Measurements from ENCODE around the gene PNO1.

The PNO1 gene

DNA sequence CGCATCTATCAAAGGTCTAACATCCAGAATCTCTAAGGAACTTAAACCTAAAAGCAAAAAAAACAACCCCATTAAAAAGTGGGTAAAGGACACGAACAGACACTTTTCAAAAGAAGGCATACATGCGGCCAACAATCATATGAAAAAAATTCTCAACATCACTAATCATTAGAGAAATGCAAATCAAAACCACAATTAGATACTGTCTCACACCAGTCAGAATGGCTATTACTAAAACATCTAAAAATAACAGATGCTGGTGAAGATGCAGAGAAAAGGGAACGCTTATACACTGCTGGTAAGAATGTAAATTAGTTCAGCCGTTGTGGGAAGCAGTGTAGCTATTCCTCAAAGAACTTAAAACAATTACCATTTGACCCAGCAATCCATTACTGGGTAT, 56.7 kb downstream of the PNO1 start:
- Histone ChIP-seq H2BK5ac (ENCODE audit: low read depth, low read length, poor library complexity) (no peak overlapping the region), H3K9me3 (ENCODE audit: insufficient read depth, low read depth, low read length) (peaks cover 2% of the 10 kb centered on the region), H4K91ac (ENCODE audit: low read depth, low read length) (no peak overlapping the region), H2AK5ac (ENCODE audit: low read length) (no peak overlapping the region), H3K4me3 (ENCODE audit: low read depth, low read length) (no peak overlapping the region), H3K4ac (ENCODE audit: low read depth, low read length) (no peak overlapping the region), H3K36me3 (ENCODE audit: control insufficient read depth in 1 of 2, insufficient read depth in 2 of 2, low read length in 2 of 2) (no peaks in the 10 kb centered on the region), H3K27ac (ENCODE audit: low read depth, low read length) (no peak overlapping the region), H2BK12ac (ENCODE audit: low read length) (no peak overlapping the region), H3K4me1 (ENCODE audit: control insufficient read depth in 1 of 2, insufficient read depth in 2 of 2, low read length in 2 of 2) (no peaks in the 10 kb centered on the region), H3K23ac (ENCODE audit: low read length) (no peak overlapping the region), H3K79me2 (ENCODE audit: control insufficient read depth, insufficient read depth, low read length, poor library complexity) (peaks cover 2% of the 10 kb centered on the region), H4K12ac (ENCODE audit: low read depth, low read length) (no peak overlapping the region), H2AFZ (ENCODE audit: insufficient read depth, low read length, poor library complexity) (no peak overlapping the region), H3K9ac (ENCODE audit: low read length) (no peak overlapping the region), H3K27me3 (ENCODE audit: insufficient read depth, low read length) (no peaks in the 10 kb centered on the region), H3K79me1 (ENCODE audit: low read length) (no peaks in the 10 kb centered on the region), H2BK120ac (ENCODE audit: insufficient read depth, low read length, poor library complexity) (no peak overlapping the region), H3K4me2 (ENCODE audit: low read length) (no peak overlapping the region), H4K8ac (ENCODE audit: low read depth, low read length) (no peak overlapping the region), H3K18ac (ENCODE audit: low read length) (no peak overlapping the region), H3K14ac (ENCODE audit: low read length) (no peak overlapping the region)
- no peak for DNase-seq
- no CpG with 5 or more reads among the region's 5 CpGs for WGBS (ENCODE audit: extremely low coverage, insufficient coverage, insufficient read length)

DNA sequence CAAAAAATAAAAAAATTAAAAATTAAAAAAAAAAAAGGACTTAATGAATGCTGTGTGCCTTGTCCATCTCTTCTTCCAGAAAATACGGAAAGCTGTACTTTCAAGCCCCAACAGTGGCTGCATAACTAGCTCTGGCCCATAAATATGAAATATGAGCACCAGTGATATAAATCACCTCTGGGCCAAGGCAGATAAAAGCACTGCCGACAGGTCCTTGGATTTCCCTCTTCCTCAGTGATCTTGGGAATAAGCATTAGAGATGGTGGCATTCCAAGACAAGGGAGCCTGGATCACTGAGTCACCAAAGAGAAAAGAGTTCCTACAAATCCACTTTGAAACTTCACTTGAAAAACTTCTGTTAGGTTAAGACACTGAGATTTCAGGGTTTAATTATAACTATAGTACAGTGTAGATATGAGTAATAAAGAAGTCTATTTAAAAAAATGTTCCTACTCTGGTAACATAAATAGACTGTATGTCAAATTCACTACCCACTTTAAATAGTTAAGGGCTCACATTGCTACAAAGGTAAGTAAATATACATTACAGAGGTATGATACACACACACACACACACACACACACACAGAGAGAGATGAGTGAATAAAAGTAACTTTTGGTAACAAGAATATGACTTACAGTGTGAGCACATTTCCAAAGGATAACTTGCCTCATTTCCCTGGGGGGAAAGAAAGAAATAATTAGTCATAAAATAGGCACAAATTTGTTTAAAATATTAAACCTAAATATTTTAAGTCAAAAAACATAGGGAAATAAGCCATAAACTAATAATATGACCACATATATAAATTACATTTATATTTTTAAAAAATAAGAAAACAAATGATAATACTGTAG, 59.0 kb downstream of the PNO1 start:
- Histone ChIP-seq H4K12ac (ENCODE audit: low read depth, low read length) (no peak overlapping the region), H3K27me3 (ENCODE audit: insufficient read depth, low read length) (no peaks in the 10 kb centered on the region), H3K4me3 (ENCODE audit: low read depth, low read length) (no peak overlapping the region), H2BK120ac (ENCODE audit: insufficient read depth, low read length, poor library complexity) (no peak overlapping the region), H3K4me2 (ENCODE audit: low read length) (no peak overlapping the region), H3K9me3 (ENCODE audit: insufficient read depth, low read depth, low read length) (no peaks in the 10 kb centered on the region), H3K27ac (ENCODE audit: low read depth, low read length) (no peak overlapping the region), H3K23ac (ENCODE audit: low read length) (no peak overlapping the region), H3K36me3 (ENCODE audit: control insufficient read depth in 1 of 2, insufficient read depth in 2 of 2, low read length in 2 of 2) (peaks cover 0 to 2% of the 10 kb centered on the region in 2 experiments), H3K9ac (ENCODE audit: low read length) (no peak overlapping the region), H2BK5ac (ENCODE audit: low read depth, low read length, poor library complexity) (no peak overlapping the region), H2AK5ac (ENCODE audit: low read length) (no peak overlapping the region), H4K8ac (ENCODE audit: low read depth, low read length) (no peak overlapping the region), H3K79me2 (ENCODE audit: control insufficient read depth, insufficient read depth, low read length, poor library complexity) (peaks cover 5% of the 10 kb centered on the region), H3K4ac (ENCODE audit: low read depth, low read length) (peak overlapping the region; percentile 69), H4K91ac (ENCODE audit: low read depth, low read length) (no peak overlapping the region), H3K79me1 (ENCODE audit: low read length) (no peaks in the 10 kb centered on the region), H3K14ac (ENCODE audit: low read length) (no peak overlapping the region), H3K4me1 (ENCODE audit: control insufficient read depth in 1 of 2, insufficient read depth in 2 of 2, low read length in 2 of 2) (no peaks in the 10 kb centered on the region), H3K18ac (ENCODE audit: low read length) (no peak overlapping the region), H2BK12ac (ENCODE audit: low read length) (no peak overlapping the region), H2AFZ (ENCODE audit: insufficient read depth, low read length, poor library complexity) (no peak overlapping the region)
- DNase-seq = no peak
- WGBS (ENCODE audit: extremely low coverage, insufficient coverage, insufficient read length) = no CpG with 5 or more reads among the region's 2 CpGs

DNA sequence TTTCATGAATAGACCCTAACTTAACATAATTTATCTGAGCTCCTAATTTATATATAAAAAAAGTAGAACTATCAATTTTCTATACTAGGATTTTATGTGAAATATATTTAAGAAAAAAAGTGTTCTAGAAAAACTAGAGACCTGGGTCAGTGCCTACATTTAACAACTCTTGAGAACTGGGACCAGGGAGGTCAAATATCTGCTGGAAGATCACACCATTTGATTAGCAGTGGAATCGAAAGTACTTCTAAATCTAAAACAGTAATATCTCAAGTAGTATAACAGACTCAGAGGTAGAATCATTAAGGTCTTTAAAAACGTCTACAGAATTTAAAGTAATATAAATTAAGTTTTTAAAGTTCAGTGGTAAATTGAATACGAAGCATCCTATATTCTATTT, 60.0 kb downstream of the PNO1 start:
- H3K79me2 ChIP-seq (ENCODE audit: control insufficient read depth, insufficient read depth, low read length, poor library complexity) = peaks cover 5% of the 10 kb centered on the region
- no peak overlapping the region for H3K4ac ChIP-seq (ENCODE audit: low read depth, low read length)
- no peak overlapping the region for H4K12ac ChIP-seq (ENCODE audit: low read depth, low read length)
- no peak overlapping the region for H3K4me3 ChIP-seq (ENCODE audit: low read depth, low read length)
- no peak overlapping the region for H2BK5ac ChIP-seq (ENCODE audit: low read depth, low read length, poor library complexity)
- no peak for DNase-seq
- no peak overlapping the region for H2AFZ ChIP-seq (ENCODE audit: insufficient read depth, low read length, poor library complexity)
- H3K36me3 ChIP-seq (ENCODE audit: control insufficient read depth in 1 of 2, insufficient read depth in 2 of 2, low read length in 2 of 2) = peaks cover 0 to 2% of the 10 kb centered on the region in 2 experiments
- H3K4me2 ChIP-seq (ENCODE audit: low read length) = no peak overlapping the region
- H3K27ac ChIP-seq (ENCODE audit: low read depth, low read length) = no peak overlapping the region
- no peak overlapping the region for H2AK5ac ChIP-seq (ENCODE audit: low read length)
- H3K14ac ChIP-seq (ENCODE audit: low read length) = no peak overlapping the region
- no peak overlapping the region for H3K9ac ChIP-seq (ENCODE audit: low read length)
- no peak overlapping the region for H3K18ac ChIP-seq (ENCODE audit: low read length)
- H4K91ac ChIP-seq (ENCODE audit: low read depth, low read length) = no peak overlapping the region
- no peak overlapping the region for H3K23ac ChIP-seq (ENCODE audit: low read length)
- H3K9me3 ChIP-seq (ENCODE audit: insufficient read depth, low read depth, low read length) = no peaks in the 10 kb centered on the region
- H2BK12ac ChIP-seq (ENCODE audit: low read length) = no peak overlapping the region
- no peak overlapping the region for H4K8ac ChIP-seq (ENCODE audit: low read depth, low read length)
- no peaks in the 10 kb centered on the region for H3K79me1 ChIP-seq (ENCODE audit: low read length)
- WGBS (ENCODE audit: extremely low coverage, insufficient coverage, insufficient read length) = no CpG with 5 or more reads among the region's 3 CpGs
- H3K4me1 ChIP-seq (ENCODE audit: control insufficient read depth in 1 of 2, insufficient read depth in 2 of 2, low read length in 2 of 2) = no peaks in the 10 kb centered on the region
- H2BK120ac ChIP-seq (ENCODE audit: insufficient read depth, low read length, poor library complexity) = no peak overlapping the region
- no peaks in the 10 kb centered on the region for H3K27me3 ChIP-seq (ENCODE audit: insufficient read depth, low read length)

DNA sequence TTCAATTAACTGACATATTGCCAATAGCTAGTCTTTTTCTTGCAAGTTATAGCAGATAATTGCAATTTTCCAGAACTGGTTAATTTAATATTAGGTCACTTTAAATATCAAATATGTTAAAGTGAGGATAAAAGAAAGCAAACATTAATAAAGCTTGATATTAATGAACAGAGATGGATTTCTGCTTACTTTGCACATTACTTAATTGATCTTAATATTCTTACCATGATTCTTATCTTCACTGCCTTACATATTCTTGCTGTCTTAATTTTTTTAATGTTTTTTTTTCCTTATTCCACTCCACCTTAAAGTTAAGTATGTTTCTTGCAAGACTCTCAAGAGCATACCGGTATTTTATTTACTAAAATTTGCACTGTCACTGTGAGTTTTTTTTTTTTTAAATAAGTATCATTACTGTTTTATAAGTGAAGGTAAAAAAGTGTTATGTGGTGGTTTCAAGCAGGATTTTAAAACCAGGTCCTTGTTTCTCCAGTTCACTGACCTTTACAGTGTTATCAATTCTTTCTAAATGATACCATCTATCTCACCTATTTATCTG, 60.7 kb downstream of the PNO1 start:
- WGBS (ENCODE audit: extremely low coverage, insufficient coverage, insufficient read length) = no CpG with 5 or more reads among the region's 1 CpG
- Histone ChIP-seq H4K12ac (ENCODE audit: low read depth, low read length) (no peak overlapping the region), H4K91ac (ENCODE audit: low read depth, low read length) (no peak overlapping the region), H2BK12ac (ENCODE audit: low read length) (no peak overlapping the region), H3K4me3 (ENCODE audit: low read depth, low read length) (no peak overlapping the region), H3K36me3 (ENCODE audit: control insufficient read depth in 1 of 2, insufficient read depth in 2 of 2, low read length in 2 of 2) (peaks cover 0 to 2% of the 10 kb centered on the region in 2 experiments), H3K79me1 (ENCODE audit: low read length) (no peaks in the 10 kb centered on the region), H3K9me3 (ENCODE audit: insufficient read depth, low read depth, low read length) (no peaks in the 10 kb centered on the region), H3K4ac (ENCODE audit: low read depth, low read length) (no peak overlapping the region), H3K4me2 (ENCODE audit: low read length) (no peak overlapping the region), H2BK120ac (ENCODE audit: insufficient read depth, low read length, poor library complexity) (no peak overlapping the region), H2AFZ (ENCODE audit: insufficient read depth, low read length, poor library complexity) (no peak overlapping the region), H3K27ac (ENCODE audit: low read depth, low read length) (no peak overlapping the region), H2BK5ac (ENCODE audit: low read depth, low read length, poor library complexity) (no peak overlapping the region), H3K27me3 (ENCODE audit: insufficient read depth, low read length) (no peaks in the 10 kb centered on the region), H2AK5ac (ENCODE audit: low read length) (no peak overlapping the region), H3K9ac (ENCODE audit: low read length) (no peak overlapping the region), H3K23ac (ENCODE audit: low read length) (no peak overlapping the region), H4K8ac (ENCODE audit: low read depth, low read length) (no peak overlapping the region), H3K14ac (ENCODE audit: low read length) (no peak overlapping the region), H3K18ac (ENCODE audit: low read length) (no peak overlapping the region), H3K79me2 (ENCODE audit: control insufficient read depth, insufficient read depth, low read length, poor library complexity) (peaks cover 5% of the 10 kb centered on the region), H3K4me1 (ENCODE audit: control insufficient read depth in 1 of 2, insufficient read depth in 2 of 2, low read length in 2 of 2) (no peaks in the 10 kb centered on the region)
- DNase-seq = no peak
